WTC11 (cell line): ENCODE results near the gene GDAP1L1. TPM values are rescaled to one million over a fixed set of nuclear protein-coding genes. Genes with fewer than 3 reads are reported as not detected.

Experiments used
- ATAC-seq: fragments of 200-7000 bp; cut with Tn5 transposase; 2 replicates; pipeline ENCODE4 v1.10.0; 2021; ENCODE audit warnings: mild to moderate bottlenecking, moderate library complexity
- CTCF ChIA-PET: fragments of 300-600 bp; sonication (Branson Sonifier 250); formaldehyde crosslinking; loops from one replicate; lab custom pipeline; 2021; ENCODE audit warnings: antibody characterized with exemption; lab: Charles Lee
- POLR2A ChIA-PET: fragments of 350-600 bp; sonication (Branson Sonifier 250); formaldehyde crosslinking; loops from one replicate; lab custom pipeline; 2021; ENCODE audit warnings: antibody characterized with exemption; lab: Charles Lee
- DNase-seq: peaks from one replicate; pipeline ENCODE4 v3.0.0; 2021; ENCODE audit warnings: low spot score
- H3K27ac Mint-ChIP-seq: 2 replicates; pipeline ENCODE4 v1.8.0; 2021; ENCODE audit warnings: mixed read lengths
- H3K27me3 Mint-ChIP-seq: 2 replicates; pipeline ENCODE4 v1.8.0; 2021; ENCODE audit warnings: low read depth, mild to moderate bottlenecking, moderate library complexity, mixed read lengths
- H3K36me3 Mint-ChIP-seq: 2 replicates; pipeline ENCODE4 v1.8.0; 2021; ENCODE audit warnings: mixed read lengths
- H3K4me1 Mint-ChIP-seq: 2 replicates; pipeline ENCODE4 v1.8.0; 2022; ENCODE audit warnings: mixed read lengths
- H3K4me3 Mint-ChIP-seq: 2 replicates; pipeline ENCODE4 v1.8.0; 2021; ENCODE audit warnings: mild to moderate bottlenecking, moderate library complexity, mixed read lengths
- H3K9me3 Mint-ChIP-seq: 2 replicates; pipeline ENCODE4 v1.8.0; 2021; ENCODE audit warnings: mixed read lengths
- EMX1 ChIP-seq: fragments of 250-450 bp; sonication (Bioruptor Pico); IDR thresholded peaks from 2 replicates; pipeline ENCODE4 v1.8.0; 2021; ENCODE audit warnings: mild to moderate bottlenecking
- FOXK1 ChIP-seq: sonication (generic); formaldehyde crosslinking; IDR thresholded peaks from 2 replicates; pipeline ENCODE4 v1.8.0; 2022; ENCODE audit warnings: mild to moderate bottlenecking, moderate library complexity, missing genetic modification reagents
- GTF2I ChIP-seq: fragments of 250-450 bp; sonication (Bioruptor Pico); conservative IDR thresholded peaks from 2 replicates; pipeline ENCODE4 v1.4.0; 2021; ENCODE audit warnings: mild to moderate bottlenecking
- JUN ChIP-seq: sonication (generic); formaldehyde crosslinking; IDR thresholded peaks from 2 replicates; pipeline ENCODE4 v1.8.0; 2023; ENCODE audit warnings: mild to moderate bottlenecking, missing genetic modification reagents
- MYBL2 ChIP-seq: sonication (generic); formaldehyde crosslinking; IDR thresholded peaks from 2 replicates; pipeline ENCODE4 v1.8.1; 2023; ENCODE audit warnings: mild to moderate bottlenecking, moderate library complexity, missing genetic modification reagents
- NFE2L1 ChIP-seq: sonication (generic); formaldehyde crosslinking; IDR thresholded peaks from 2 replicates; pipeline ENCODE4 v1.8.1; 2023; ENCODE audit warnings: missing genetic modification reagents
- NR1H2 ChIP-seq: sonication (generic); formaldehyde crosslinking; IDR thresholded peaks from 2 replicates; pipeline ENCODE4 v1.9.0; 2021; ENCODE audit warnings: mild to moderate bottlenecking, moderate library complexity, missing genetic modification reagents
- NR2C2 ChIP-seq: sonication (generic); formaldehyde crosslinking; IDR thresholded peaks from 2 replicates; pipeline ENCODE4 v1.8.0; 2022; ENCODE audit warnings: mild to moderate bottlenecking, missing genetic modification reagents
- PRRX2 ChIP-seq: fragments of 250-450 bp; sonication (Bioruptor Pico); IDR thresholded peaks from 2 replicates; pipeline ENCODE4 v1.8.0; 2021; ENCODE audit warnings: mild to moderate bottlenecking
- RELA ChIP-seq: sonication (generic); formaldehyde crosslinking; IDR thresholded peaks from 2 replicates; pipeline ENCODE4 v1.8.1; 2022; ENCODE audit warnings: missing genetic modification reagents, mild to moderate bottlenecking, borderline replicate concordance
- SP1 ChIP-seq: sonication (generic); formaldehyde crosslinking; conservative IDR thresholded peaks from 2 replicates; pipeline ENCODE4 v1.8.1; 2022; ENCODE audit warnings: missing genetic modification reagents
- TCF7 ChIP-seq: sonication (generic); formaldehyde crosslinking; IDR thresholded peaks from 2 replicates; pipeline ENCODE4 v1.8.0; 2022; ENCODE audit warnings: mild to moderate bottlenecking, low read depth, missing genetic modification reagents, moderate library complexity
- ZNF219 ChIP-seq: sonication (generic); formaldehyde crosslinking; IDR thresholded peaks from 2 replicates; pipeline ENCODE4 v1.8.0; 2023; ENCODE audit warnings: missing genetic modification reagents, mild to moderate bottlenecking, borderline replicate concordance
- ZNF232 ChIP-seq: sonication (generic); formaldehyde crosslinking; IDR thresholded peaks from 2 replicates; pipeline ENCODE4 v1.8.0; 2022; ENCODE audit warnings: mild to moderate bottlenecking, missing genetic modification reagents
- ZNF416 ChIP-seq: fragments of 250-450 bp; sonication (Bioruptor Pico); IDR thresholded peaks from 2 replicates; pipeline ENCODE4 v1.9.0; 2021; ENCODE audit warnings: mild to moderate bottlenecking, inconsistent platforms
- ZNF423 ChIP-seq: fragments of 250-450 bp; sonication (Bioruptor Pico); IDR thresholded peaks from 2 replicates; pipeline ENCODE4 v2.1.2; 2022; ENCODE audit warnings: mild to moderate bottlenecking, moderate library complexity
- total RNA-seq: library from RNA; stranded (reverse); gene quantifications from 3 replicates; pipeline ENCODE4 v1.2.3, GENCODE V29; 2021
- TF ChIP-seq, protein P1 (sequence below): sonication (generic); formaldehyde crosslinking; IDR thresholded peaks from 2 replicates; pipeline ENCODE4 v1.8.1; 2023; ENCODE audit warnings: mild to moderate bottlenecking, missing genetic modification reagents
- TF ChIP-seq, protein P2 (sequence below): sonication (generic); formaldehyde crosslinking; IDR thresholded peaks from 2 replicates; pipeline ENCODE4 v1.8.0; 2023; ENCODE audit warnings: missing genetic modification reagents, mild to moderate bottlenecking, borderline replicate concordance
- TF ChIP-seq, protein P3 (sequence below): sonication (generic); formaldehyde crosslinking; IDR thresholded peaks from 2 replicates; pipeline ENCODE4 v1.8.1; 2023; ENCODE audit warnings: mild to moderate bottlenecking, missing genetic modification reagents, moderate library complexity
- TF ChIP-seq, protein P4 (sequence below): fragments of 250-450 bp; sonication (Bioruptor Pico); IDR thresholded peaks from 2 replicates; pipeline ENCODE4 v1.8.0; 2021; ENCODE audit warnings: mild to moderate bottlenecking
- TF ChIP-seq, protein P5 (sequence below): sonication (generic); formaldehyde crosslinking; IDR thresholded peaks from 2 replicates; pipeline ENCODE4 v1.8.1; 2023; ENCODE audit warnings: mild to moderate bottlenecking, moderate library complexity, missing genetic modification reagents
- TF ChIP-seq, protein P6 (sequence below): sonication (generic); formaldehyde crosslinking; IDR thresholded peaks from 2 replicates; pipeline ENCODE4 v1.8.0; 2022; ENCODE audit warnings: mild to moderate bottlenecking, missing genetic modification reagents

Gene GDAP1L1
- total RNA-seq, 1 experiment from 2014 or later = 7.5 TPM

DNA sequence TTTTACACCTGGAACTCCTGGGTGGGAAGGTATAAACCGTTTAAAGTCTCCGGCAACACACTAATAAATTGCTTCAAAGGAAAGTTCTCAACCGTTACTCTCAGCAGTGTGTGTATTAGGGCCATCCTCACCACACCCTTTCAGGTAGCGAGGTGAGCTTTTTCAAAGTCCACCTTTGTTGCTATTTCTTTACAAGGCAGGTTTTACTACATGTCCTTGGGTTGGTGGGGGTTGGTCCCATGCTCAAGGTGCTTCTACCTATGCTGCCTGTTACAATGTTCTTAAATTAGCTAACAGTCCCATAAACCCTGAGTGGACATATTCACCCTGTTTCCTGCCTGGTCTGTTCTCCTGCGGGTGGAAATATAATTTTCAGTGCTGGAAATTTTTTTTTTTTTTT, 23.4 kb upstream of the GDAP1L1 start:
- H3K27me3 Mint-ChIP-seq = no peaks in the 10 kb centered on the region
- CTCF ChIA-PET = interaction anchor here (0.5 to 4.1 kb wide), 31 partner anchors 8 to 252 kb away, joined by 3 to 25 read pairs (median 5); partner anchors contain the start of genes FITM2, GDAP1L1, JPH2 and OSER1
- H3K4me1 Mint-ChIP-seq = peaks cover 16% of the 10 kb centered on the region
- TF ChIP-seq NR1H2 (CRISPR knock-in tag) = no peak
- TF ChIP-seq PRRX2 = no peak
- TF ChIP-seq, protein P1, sequence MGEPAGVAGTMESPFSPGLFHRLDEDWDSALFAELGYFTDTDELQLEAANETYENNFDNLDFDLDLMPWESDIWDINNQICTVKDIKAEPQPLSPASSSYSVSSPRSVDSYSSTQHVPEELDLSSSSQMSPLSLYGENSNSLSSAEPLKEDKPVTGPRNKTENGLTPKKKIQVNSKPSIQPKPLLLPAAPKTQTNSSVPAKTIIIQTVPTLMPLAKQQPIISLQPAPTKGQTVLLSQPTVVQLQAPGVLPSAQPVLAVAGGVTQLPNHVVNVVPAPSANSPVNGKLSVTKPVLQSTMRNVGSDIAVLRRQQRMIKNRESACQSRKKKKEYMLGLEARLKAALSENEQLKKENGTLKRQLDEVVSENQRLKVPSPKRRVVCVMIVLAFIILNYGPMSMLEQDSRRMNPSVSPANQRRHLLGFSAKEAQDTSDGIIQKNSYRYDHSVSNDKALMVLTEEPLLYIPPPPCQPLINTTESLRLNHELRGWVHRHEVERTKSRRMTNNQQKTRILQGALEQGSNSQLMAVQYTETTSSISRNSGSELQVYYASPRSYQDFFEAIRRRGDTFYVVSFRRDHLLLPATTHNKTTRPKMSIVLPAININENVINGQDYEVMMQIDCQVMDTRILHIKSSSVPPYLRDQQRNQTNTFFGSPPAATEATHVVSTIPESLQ (CRISPR knock-in tag) = no peak
- TF ChIP-seq, protein P2, sequence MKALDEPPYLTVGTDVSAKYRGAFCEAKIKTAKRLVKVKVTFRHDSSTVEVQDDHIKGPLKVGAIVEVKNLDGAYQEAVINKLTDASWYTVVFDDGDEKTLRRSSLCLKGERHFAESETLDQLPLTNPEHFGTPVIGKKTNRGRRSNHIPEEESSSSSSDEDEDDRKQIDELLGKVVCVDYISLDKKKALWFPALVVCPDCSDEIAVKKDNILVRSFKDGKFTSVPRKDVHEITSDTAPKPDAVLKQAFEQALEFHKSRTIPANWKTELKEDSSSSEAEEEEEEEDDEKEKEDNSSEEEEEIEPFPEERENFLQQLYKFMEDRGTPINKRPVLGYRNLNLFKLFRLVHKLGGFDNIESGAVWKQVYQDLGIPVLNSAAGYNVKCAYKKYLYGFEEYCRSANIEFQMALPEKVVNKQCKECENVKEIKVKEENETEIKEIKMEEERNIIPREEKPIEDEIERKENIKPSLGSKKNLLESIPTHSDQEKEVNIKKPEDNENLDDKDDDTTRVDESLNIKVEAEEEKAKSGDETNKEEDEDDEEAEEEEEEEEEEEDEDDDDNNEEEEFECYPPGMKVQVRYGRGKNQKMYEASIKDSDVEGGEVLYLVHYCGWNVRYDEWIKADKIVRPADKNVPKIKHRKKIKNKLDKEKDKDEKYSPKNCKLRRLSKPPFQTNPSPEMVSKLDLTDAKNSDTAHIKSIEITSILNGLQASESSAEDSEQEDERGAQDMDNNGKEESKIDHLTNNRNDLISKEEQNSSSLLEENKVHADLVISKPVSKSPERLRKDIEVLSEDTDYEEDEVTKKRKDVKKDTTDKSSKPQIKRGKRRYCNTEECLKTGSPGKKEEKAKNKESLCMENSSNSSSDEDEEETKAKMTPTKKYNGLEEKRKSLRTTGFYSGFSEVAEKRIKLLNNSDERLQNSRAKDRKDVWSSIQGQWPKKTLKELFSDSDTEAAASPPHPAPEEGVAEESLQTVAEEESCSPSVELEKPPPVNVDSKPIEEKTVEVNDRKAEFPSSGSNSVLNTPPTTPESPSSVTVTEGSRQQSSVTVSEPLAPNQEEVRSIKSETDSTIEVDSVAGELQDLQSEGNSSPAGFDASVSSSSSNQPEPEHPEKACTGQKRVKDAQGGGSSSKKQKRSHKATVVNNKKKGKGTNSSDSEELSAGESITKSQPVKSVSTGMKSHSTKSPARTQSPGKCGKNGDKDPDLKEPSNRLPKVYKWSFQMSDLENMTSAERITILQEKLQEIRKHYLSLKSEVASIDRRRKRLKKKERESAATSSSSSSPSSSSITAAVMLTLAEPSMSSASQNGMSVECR = no peak
- TF ChIP-seq SP1 (CRISPR knock-in tag) = no peak
- TF ChIP-seq NFE2L1 (CRISPR knock-in tag) = no peak
- TF ChIP-seq MYBL2 (CRISPR knock-in tag) = no peak
- no peak for TF ChIP-seq NR2C2 (CRISPR knock-in tag)
- no peak for TF ChIP-seq FOXK1 (CRISPR knock-in tag)
- no peaks in the 10 kb centered on the region for H3K36me3 Mint-ChIP-seq
- no peaks in the 10 kb centered on the region for H3K9me3 Mint-ChIP-seq
- POLR2A ChIA-PET = interaction anchor here (0.7 to 0.9 kb wide), 3 partner anchors 32 to 165 kb away, joined by 3 read pairs; no protein-coding TSS in a partner anchor
- no peak for DNase-seq
- ATAC-seq = no peak
- H3K27ac Mint-ChIP-seq = no peak overlapping the region
- H3K4me3 Mint-ChIP-seq = no peak overlapping the region

DNA sequence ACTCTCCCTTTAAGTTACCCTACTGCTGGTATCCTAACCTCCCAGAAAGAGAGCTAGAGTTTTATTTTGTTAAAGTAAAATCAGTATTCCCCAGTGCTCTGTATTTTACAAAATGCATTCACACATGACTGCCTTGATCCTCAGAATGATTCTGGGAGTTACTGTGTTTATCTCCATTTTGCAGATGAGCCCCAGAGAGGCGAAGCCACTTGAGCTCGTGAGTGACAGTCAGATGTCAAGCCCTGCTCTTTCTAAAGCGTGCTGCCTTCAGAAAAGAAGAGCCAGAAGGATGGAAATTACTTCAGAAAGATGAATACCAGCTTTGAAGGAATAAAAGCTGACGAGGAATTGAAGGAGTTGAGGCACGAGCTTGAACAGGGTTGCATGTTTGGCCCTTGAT, 22.5 kb upstream of the GDAP1L1 start:
- TF ChIP-seq ZNF219 (CRISPR knock-in tag) (no peak), ZNF232 (no peak), EMX1 (CRISPR knock-in tag) (no peak), TCF7 (no peak), RELA (CRISPR knock-in tag) (no peak), GTF2I (no peak), SP1 (CRISPR knock-in tag) (no peak), JUN (no peak), ZNF423 (CRISPR knock-in tag) (no peak), ZNF416 (CRISPR knock-in tag) (no peak)
- TF ChIP-seq, protein P3, sequence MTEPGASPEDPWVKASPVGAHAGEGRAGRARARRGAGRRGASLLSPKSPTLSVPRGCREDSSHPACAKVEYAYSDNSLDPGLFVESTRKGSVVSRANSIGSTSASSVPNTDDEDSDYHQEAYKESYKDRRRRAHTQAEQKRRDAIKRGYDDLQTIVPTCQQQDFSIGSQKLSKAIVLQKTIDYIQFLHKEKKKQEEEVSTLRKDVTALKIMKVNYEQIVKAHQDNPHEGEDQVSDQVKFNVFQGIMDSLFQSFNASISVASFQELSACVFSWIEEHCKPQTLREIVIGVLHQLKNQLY (CRISPR knock-in tag) = no peak
- TF ChIP-seq, protein P4, sequence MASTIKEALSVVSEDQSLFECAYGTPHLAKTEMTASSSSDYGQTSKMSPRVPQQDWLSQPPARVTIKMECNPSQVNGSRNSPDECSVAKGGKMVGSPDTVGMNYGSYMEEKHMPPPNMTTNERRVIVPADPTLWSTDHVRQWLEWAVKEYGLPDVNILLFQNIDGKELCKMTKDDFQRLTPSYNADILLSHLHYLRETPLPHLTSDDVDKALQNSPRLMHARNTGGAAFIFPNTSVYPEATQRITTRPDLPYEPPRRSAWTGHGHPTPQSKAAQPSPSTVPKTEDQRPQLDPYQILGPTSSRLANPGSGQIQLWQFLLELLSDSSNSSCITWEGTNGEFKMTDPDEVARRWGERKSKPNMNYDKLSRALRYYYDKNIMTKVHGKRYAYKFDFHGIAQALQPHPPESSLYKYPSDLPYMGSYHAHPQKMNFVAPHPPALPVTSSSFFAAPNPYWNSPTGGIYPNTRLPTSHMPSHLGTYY (CRISPR knock-in tag) = no peak
- TF ChIP-seq, protein P5, sequence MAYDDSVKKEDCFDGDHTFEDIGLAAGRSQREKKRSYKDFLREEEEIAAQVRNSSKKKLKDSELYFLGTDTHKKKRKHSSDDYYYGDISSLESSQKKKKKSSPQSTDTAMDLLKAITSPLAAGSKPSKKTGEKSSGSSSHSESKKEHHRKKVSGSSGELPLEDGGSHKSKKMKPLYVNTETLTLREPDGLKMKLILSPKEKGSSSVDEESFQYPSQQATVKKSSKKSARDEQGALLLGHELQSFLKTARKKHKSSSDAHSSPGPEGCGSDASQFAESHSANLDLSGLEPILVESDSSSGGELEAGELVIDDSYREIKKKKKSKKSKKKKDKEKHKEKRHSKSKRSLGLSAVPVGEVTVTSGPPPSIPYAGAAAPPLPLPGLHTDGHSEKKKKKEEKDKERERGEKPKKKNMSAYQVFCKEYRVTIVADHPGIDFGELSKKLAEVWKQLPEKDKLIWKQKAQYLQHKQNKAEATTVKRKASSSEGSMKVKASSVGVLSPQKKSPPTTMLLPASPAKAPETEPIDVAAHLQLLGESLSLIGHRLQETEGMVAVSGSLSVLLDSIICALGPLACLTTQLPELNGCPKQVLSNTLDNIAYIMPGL (CRISPR knock-in tag) = no peak
- TF ChIP-seq, protein P6, sequence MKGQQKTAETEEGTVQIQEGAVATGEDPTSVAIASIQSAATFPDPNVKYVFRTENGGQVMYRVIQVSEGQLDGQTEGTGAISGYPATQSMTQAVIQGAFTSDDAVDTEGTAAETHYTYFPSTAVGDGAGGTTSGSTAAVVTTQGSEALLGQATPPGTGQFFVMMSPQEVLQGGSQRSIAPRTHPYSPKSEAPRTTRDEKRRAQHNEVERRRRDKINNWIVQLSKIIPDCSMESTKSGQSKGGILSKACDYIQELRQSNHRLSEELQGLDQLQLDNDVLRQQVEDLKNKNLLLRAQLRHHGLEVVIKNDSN (CRISPR knock-in tag) = no peak
- ChIA-PET POLR2A (interaction anchor here (0.7 to 0.9 kb wide), 2 partner anchors 31 to 80 kb away, joined by 3 read pairs; no protein-coding TSS in a partner anchor), CTCF (interaction anchor here (1.1 to 4.1 kb wide), 5 partner anchors 22 to 164 kb away, joined by 5 to 25 read pairs (median 14); partner anchors contain the start of genes FITM2 and GDAP1L1)
- ATAC-seq (no peak), DNase-seq (no peak)
- Mint-ChIP-seq H3K9me3 (no peaks in the 10 kb centered on the region), H3K27me3 (no peaks in the 10 kb centered on the region), H3K36me3 (no peaks in the 10 kb centered on the region), H3K27ac (no peak overlapping the region), H3K4me1 (peaks cover 17% of the 10 kb centered on the region), H3K4me3 (no peak overlapping the region)
